Neutrophil (primary cell): ENCODE measurements around the gene XPR1.

Experiments
- H3K27ac ChIP-seq: fragments of 200-600 bp; sonication (generic); 2 replicates; pipeline ENCODE4 v1.5.1; 2016; ENCODE audit warnings: mild to moderate bottlenecking, moderate library complexity
- H3K27me3 ChIP-seq: fragments of 200-600 bp; sonication (generic); 2 replicates; pipeline ENCODE4 v1.6.0; 2016; ENCODE audit warnings: mild to moderate bottlenecking
- H3K36me3 ChIP-seq: fragments of 200-600 bp; sonication (generic); 2 replicates; pipeline ENCODE4 v1.5.1; 2017
- H3K4me1 ChIP-seq, 2 experiments: fragments of 200-600 bp in 1 of 2; sonication (generic) in 1 of 2; 1 replicate in 1 of 2; 2 replicates in 1 of 2; pipeline versions ENCODE4 v1.5.1 to v1.6.1; 2013 to 2016; ENCODE audit warnings: low read depth in 1 of 2, low read length in 1 of 2, mild to moderate bottlenecking in 1 of 2, moderate library complexity in 1 of 2; ENCODE audit not compliant: control insufficient read depth in 1 of 2, insufficient read depth in 1 of 2
- H3K4me3 ChIP-seq, 2 experiments: fragments of 200-600 bp in 1 of 2; sonication (generic) in 1 of 2; 1 replicate in 1 of 2; 2 replicates in 1 of 2; pipeline ENCODE4 v1.5.1; 2013 to 2016; ENCODE audit warnings: low read depth in 1 of 2, low read length in 1 of 2, mild to moderate bottlenecking in 1 of 2, moderate library complexity in 1 of 2
- H3K9me3 ChIP-seq: fragments of 200-600 bp; sonication (generic); 2 replicates; pipeline ENCODE4 v1.5.1; 2016
- CTCF ChIP-seq: fragments of 200-600 bp; sonication (generic); IDR thresholded peaks from 2 replicates; pipeline ENCODE4 v1.5.1; 2016; ENCODE audit warnings: antibody characterized with exemption

The XPR1 gene

GRCh38 chr1:180732866-180733265, 101.0 kb downstream of the XPR1 start:
- Histone ChIP-seq H3K4me3 (no peak overlapping the region), H3K36me3 (no peaks in the 10 kb centered on the region)

GRCh38 chr1:180734366-180734765, 102.5 kb downstream of the XPR1 start:
- Histone ChIP-seq H3K4me3 (no peak overlapping the region), H3K4me1 (no peaks in the 10 kb centered on the region), H3K27me3 (no peaks in the 10 kb centered on the region), H3K36me3 (no peaks in the 10 kb centered on the region), H3K9me3 (peaks cover 37% of the 10 kb centered on the region), H3K27ac (no peak overlapping the region)
- TF ChIP-seq CTCF = no peak

More at GRCh38 chr1:180732866-180733265, 101.0 kb downstream of the XPR1 start:
- Histone ChIP-seq H3K4me1 (no peaks in the 10 kb centered on the region), H3K27ac (no peak overlapping the region), H3K9me3 (peaks cover 37% of the 10 kb centered on the region), H3K27me3 (no peaks in the 10 kb centered on the region)
- TF ChIP-seq CTCF = no peak

- Histone ChIP-seq H3K9me3 (peaks cover 9% of the 10 kb centered on the region), H3K27ac (no peak overlapping the region), H3K27me3 (no peaks in the 10 kb centered on the region), H3K36me3 (no peaks in the 10 kb centered on the region), H3K4me3 (no peak overlapping the region), H3K4me1 (no peaks in the 10 kb centered on the region)
- no peak for TF ChIP-seq CTCF
Measured at GRCh38 chr1:180742663-180743062, 110.8 kb downstream of the XPR1 start.

- no peak overlapping the region for H3K4me3 ChIP-seq
- no peak overlapping the region for H3K27ac ChIP-seq
- H3K27me3 ChIP-seq = no peaks in the 10 kb centered on the region
- no peaks in the 10 kb centered on the region for H3K4me1 ChIP-seq
- no peaks in the 10 kb centered on the region for H3K36me3 ChIP-seq
- TF ChIP-seq CTCF = no peak
- peaks cover 9% of the 10 kb centered on the region for H3K9me3 ChIP-seq
Measured at GRCh38 chr1:180743868-180744267, 112.0 kb downstream of the XPR1 start.

- Histone ChIP-seq H3K36me3 (no peaks in the 10 kb centered on the region), H3K4me3 (no peak overlapping the region), H3K27ac (no peak overlapping the region), H3K9me3 (peaks cover 9% of the 10 kb centered on the region), H3K27me3 (no peaks in the 10 kb centered on the region), H3K4me1 (no peaks in the 10 kb centered on the region)
- TF ChIP-seq CTCF = no peak
Measured at GRCh38 chr1:180745098-180745497, 113.3 kb downstream of the XPR1 start.

GRCh38 chr1:180751921-180752320, 120.1 kb downstream of the XPR1 start:
- TF ChIP-seq CTCF = no peak
- H3K27ac ChIP-seq = no peak overlapping the region
- H3K36me3 ChIP-seq = no peaks in the 10 kb centered on the region
- H3K4me3 ChIP-seq = no peak overlapping the region
- H3K9me3 ChIP-seq = no peaks in the 10 kb centered on the region
- H3K4me1 ChIP-seq = no peaks in the 10 kb centered on the region
- H3K27me3 ChIP-seq = no peaks in the 10 kb centered on the region
